IMR-90 (cell line): ENCODE measurements around the gene OGFR. TPM values are rescaled to one million over a fixed set of nuclear protein-coding genes. Genes with fewer than 3 reads are reported as not detected.

ENCODE experiments used
- ATAC-seq: fragments of 200-7000 bp; cut with Tn5 transposase; 2 replicates; pipeline ENCODE4 v1.9.1; 2020; ENCODE audit warnings: low read depth, mild to moderate bottlenecking, moderate library complexity
- BruUV-seq: library from RNA; stranded (reverse); fragments of 400-500 nt; replicated peaks from 2 replicates; lab custom pipeline; 2021; lab: Mats Ljungman, UMichigan
- CTCF ChIA-PET: fragments of 300-600 bp; formaldehyde crosslinking; extraction: SDS; loops from one replicate; lab custom pipeline; 2021; ENCODE audit warnings: antibody characterized with exemption; lab: Yijun Ruan, JAX
- POLR2A ChIA-PET: fragments of 300-600 bp; sonication (Branson Sonifier 250); formaldehyde crosslinking; loops from one replicate; lab custom pipeline; 2022; ENCODE audit warnings: antibody characterized with exemption; ENCODE audit not compliant: unreplicated experiment; lab: Charles Lee
- DNase-seq: peaks from one replicate; pipeline ENCODE4 v3.0.0; 2013
- H2AFZ ChIP-seq: replicated peaks from 2 replicates; pipeline ENCODE3; 2013; ENCODE audit warnings: low read length, mild to moderate bottlenecking; ENCODE audit not compliant: poor library complexity
- H2AK5ac ChIP-seq: 2 replicates; pipeline ENCODE4 v1.6.1; 2013; ENCODE audit warnings: low read depth, low read length, inconsistent platforms
- H2AK9ac ChIP-seq: replicated peaks from 2 replicates; pipeline ENCODE3; 2013; ENCODE audit warnings: mild to moderate bottlenecking, low read depth, low read length, moderate library complexity; ENCODE audit not compliant: poor library complexity
- H2BK120ac ChIP-seq: 2 replicates; pipeline ENCODE4 v1.6.1; 2013; ENCODE audit warnings: low read depth, low read length, inconsistent platforms
- H2BK15ac ChIP-seq: 3 replicates; pipeline ENCODE4 v1.6.1; 2013; ENCODE audit warnings: low read depth, low read length, inconsistent platforms
- H2BK20ac ChIP-seq: 2 replicates; pipeline ENCODE4 v1.6.1; 2013; ENCODE audit warnings: low read depth, mild to moderate bottlenecking, inconsistent platforms, low read length, moderate library complexity
- H2BK5ac ChIP-seq: 2 replicates; pipeline ENCODE4 v1.6.1; 2013; ENCODE audit warnings: mild to moderate bottlenecking, low read depth, low read length, inconsistent platforms; ENCODE audit not compliant: poor library complexity, severe bottlenecking
- H3K14ac ChIP-seq: replicated peaks from 2 replicates; pipeline ENCODE4 v1.6.1; 2013; ENCODE audit warnings: low read depth, low read length, inconsistent platforms
- H3K18ac ChIP-seq: 2 replicates; pipeline ENCODE4 v1.6.1; 2013; ENCODE audit warnings: low read depth, low read length, control low read depth
- H3K23ac ChIP-seq: 2 replicates; pipeline ENCODE4 v1.6.1; 2013; ENCODE audit warnings: low read depth, low read length, inconsistent platforms
- H3K27ac ChIP-seq: 2 replicates; pipeline ENCODE4 v1.5.1; 2013; ENCODE audit warnings: mild to moderate bottlenecking, control low read depth, low read length; ENCODE audit not compliant: insufficient read depth
- H3K27me3 ChIP-seq: 2 replicates; pipeline ENCODE4 v1.6.1; 2013; ENCODE audit warnings: low read length; ENCODE audit not compliant: control insufficient read depth, insufficient read depth
- H3K36me3 ChIP-seq: 2 replicates; pipeline ENCODE4 v1.6.1; 2013; ENCODE audit warnings: low read length, mixed read lengths; ENCODE audit not compliant: control insufficient read depth, insufficient read depth
- H3K4ac ChIP-seq: 2 replicates; pipeline ENCODE4 v1.6.1; 2013; ENCODE audit warnings: low read depth, low read length, inconsistent platforms
- H3K4me1 ChIP-seq: 2 replicates; pipeline ENCODE4 v1.6.1; 2013; ENCODE audit warnings: low read length, mixed read lengths; ENCODE audit not compliant: control insufficient read depth, insufficient read depth
- H3K4me2 ChIP-seq: 2 replicates; pipeline ENCODE4 v1.6.1; 2013; ENCODE audit warnings: low read depth, mild to moderate bottlenecking, control low read depth, low read length, moderate library complexity
- H3K4me3 ChIP-seq: 2 replicates; pipeline ENCODE4 v1.5.1; 2013; ENCODE audit warnings: low read depth, mild to moderate bottlenecking, control low read depth, low read length, moderate library complexity; ENCODE audit not compliant: insufficient read depth
- H3K56ac ChIP-seq: 2 replicates; pipeline ENCODE4 v1.6.1; 2013; ENCODE audit warnings: low read length, inconsistent platforms; ENCODE audit not compliant: insufficient read depth; ENCODE audit errors: extremely low read depth
- H3K79me1 ChIP-seq, 2 experiments: 2 replicates each; pipeline ENCODE4 v1.6.1; 2013; ENCODE audit warnings: low read length in 2 of 2, inconsistent platforms in 1 of 2, low read depth in 1 of 2
- H3K9ac ChIP-seq: 2 replicates; pipeline ENCODE4 v1.6.1; 2013; ENCODE audit warnings: low read depth, low read length, control low read depth
- H3K9me1 ChIP-seq: 2 replicates; pipeline ENCODE4 v1.6.1; 2013; ENCODE audit warnings: low read length, inconsistent platforms; ENCODE audit not compliant: insufficient read depth
- H3K9me3 ChIP-seq: 2 replicates; pipeline ENCODE4 v1.6.1; 2013; ENCODE audit warnings: low read length; ENCODE audit not compliant: control insufficient read depth, insufficient read depth
- H4K20me1 ChIP-seq: 2 replicates; pipeline ENCODE4 v1.6.1; 2013; ENCODE audit warnings: low read length, inconsistent platforms; ENCODE audit not compliant: insufficient read depth
- H4K5ac ChIP-seq: 2 replicates; pipeline ENCODE4 v1.6.1; 2013; ENCODE audit warnings: mild to moderate bottlenecking, low read depth, low read length, control low read depth
- H4K8ac ChIP-seq, 2 experiments: 2 replicates each; pipeline ENCODE4 v1.6.1; 2013; ENCODE audit warnings: low read depth in 2 of 2, low read length in 2 of 2, control low read depth in 1 of 2, inconsistent platforms in 1 of 2
- H4K91ac ChIP-seq: 2 replicates; pipeline ENCODE4 v1.6.1; 2013; ENCODE audit warnings: low read depth, low read length, inconsistent platforms; ENCODE audit not compliant: insufficient read depth
- BHLHE40 ChIP-seq: fragments of 150-350 bp; IDR thresholded peaks from 2 replicates; pipeline ENCODE4 v1.6.1; 2016; ENCODE audit warnings: mild to moderate bottlenecking, low read depth, low read length
- CEBPB ChIP-seq: IDR thresholded peaks from 2 replicates; pipeline ENCODE4 v1.6.1; 2012; ENCODE audit warnings: low read depth, low read length, improper control_type of control experiment
- CTCF ChIP-seq: conservative IDR thresholded peaks from 2 replicates; pipeline ENCODE4 v1.5.1; 2012; ENCODE audit warnings: mild to moderate bottlenecking, low read depth, low read length, improper control_type of control experiment
- FOS ChIP-seq: fragments of 150-350 bp; IDR thresholded peaks from 2 replicates; pipeline ENCODE4 v1.6.1; 2016; ENCODE audit warnings: low read depth, low read length
- MAFK ChIP-seq: IDR thresholded peaks from 2 replicates; pipeline ENCODE4 v1.6.1; 2012; ENCODE audit warnings: low read depth, low read length, improper control_type of control experiment
- MAZ ChIP-seq: IDR thresholded peaks from 2 replicates; pipeline ENCODE4 v1.6.1; 2012; ENCODE audit warnings: low read depth, mild to moderate bottlenecking, low read length, improper control_type of control experiment, moderate library complexity, borderline replicate concordance
- MXI1 ChIP-seq: IDR thresholded peaks from 2 replicates; pipeline ENCODE4 v1.6.1; 2012; ENCODE audit warnings: low read depth, mild to moderate bottlenecking, low read length, moderate library complexity, borderline replicate concordance
- NFE2L2 ChIP-seq: fragments of 150-350 bp; IDR thresholded peaks from 2 replicates; pipeline ENCODE4 v1.6.1; 2016; ENCODE audit warnings: low read depth, mild to moderate bottlenecking, low read length
- RCOR1 ChIP-seq: IDR thresholded peaks from 2 replicates; pipeline ENCODE4 v1.6.1; 2012; ENCODE audit warnings: mild to moderate bottlenecking, low read length, improper control_type of control experiment; ENCODE audit not compliant: insufficient replicate concordance
- SMC3 ChIP-seq: fragments of 150-350 bp; IDR thresholded peaks from 2 replicates; pipeline ENCODE4 v1.6.1; 2016; ENCODE audit warnings: low read depth, mild to moderate bottlenecking, antibody characterized with exemption, low read length, moderate library complexity
- USF2 ChIP-seq: fragments of 150-350 bp; IDR thresholded peaks from 2 replicates; pipeline ENCODE4 v1.6.1; 2017; ENCODE audit warnings: mild to moderate bottlenecking, antibody characterized with exemption, low read length, low read depth
- WGBS, 2 experiments: methylation state at CpG; one replicate each; pipeline versions ENCODE4 v1.1.5 to v1.1.7; 2013; ENCODE audit warnings: missing lambda C conversion rate in 2 of 2; ENCODE audit not compliant: insufficient read length in 1 of 2; ENCODE audit errors: extremely low coverage in 2 of 2; 5-methylcytosine and 5-hydroxymethylcytosine counted together
- dilution Hi-C: fragments of 300-500 bp; cut with HindIII; formaldehyde crosslinking; loops from one replicate; pipeline ENCODE4 v1.14.3; 2018; ENCODE audit warnings: low sequenced_read_pairs; ENCODE audit not compliant: unreplicated experiment
- in situ Hi-C: fragments of 300-500 bp; cut with MboI; formaldehyde crosslinking; loops from 3 replicates; pipeline ENCODE4 v1.14.3; 2019; ENCODE audit warnings: low sequenced_read_pairs, inconsistent platforms, mixed read lengths
- intact Hi-C: fragments of 100-400 bp; cut with micrococcal nuclease; formaldehyde crosslinking; loops from 2 replicates; pipeline ENCODE4 v1.10.0; 2022
- polyA plus RNA-seq, 3 experiments: library from polyadenylated mRNA; depleted of rRNA; stranded (reverse); fragments of >200 nt; gene quantifications; 2 replicates each; pipeline ENCODE4 v1.2.3, GENCODE V29; 2012; ENCODE audit warnings: low replicate concordance in 1 of 3
- total RNA-seq: library from RNA; depleted of rRNA; stranded (reverse); fragments of >200 nt; gene quantifications from 2 replicates; pipeline ENCODE4 v1.2.3, GENCODE V29; 2012
- TF ChIP-seq, protein P1 (sequence below): fragments of 150-350 bp; IDR thresholded peaks from 2 replicates; pipeline ENCODE4 v1.6.1; 2016; ENCODE audit warnings: low read depth, mild to moderate bottlenecking, low read length, moderate library complexity, borderline replicate concordance

Gene OGFR
- total and polyA plus RNA-seq, 2 of the 4 experiments (the other 2 are of a cell fraction) = 22.4 to 30.1 TPM

DNA sequence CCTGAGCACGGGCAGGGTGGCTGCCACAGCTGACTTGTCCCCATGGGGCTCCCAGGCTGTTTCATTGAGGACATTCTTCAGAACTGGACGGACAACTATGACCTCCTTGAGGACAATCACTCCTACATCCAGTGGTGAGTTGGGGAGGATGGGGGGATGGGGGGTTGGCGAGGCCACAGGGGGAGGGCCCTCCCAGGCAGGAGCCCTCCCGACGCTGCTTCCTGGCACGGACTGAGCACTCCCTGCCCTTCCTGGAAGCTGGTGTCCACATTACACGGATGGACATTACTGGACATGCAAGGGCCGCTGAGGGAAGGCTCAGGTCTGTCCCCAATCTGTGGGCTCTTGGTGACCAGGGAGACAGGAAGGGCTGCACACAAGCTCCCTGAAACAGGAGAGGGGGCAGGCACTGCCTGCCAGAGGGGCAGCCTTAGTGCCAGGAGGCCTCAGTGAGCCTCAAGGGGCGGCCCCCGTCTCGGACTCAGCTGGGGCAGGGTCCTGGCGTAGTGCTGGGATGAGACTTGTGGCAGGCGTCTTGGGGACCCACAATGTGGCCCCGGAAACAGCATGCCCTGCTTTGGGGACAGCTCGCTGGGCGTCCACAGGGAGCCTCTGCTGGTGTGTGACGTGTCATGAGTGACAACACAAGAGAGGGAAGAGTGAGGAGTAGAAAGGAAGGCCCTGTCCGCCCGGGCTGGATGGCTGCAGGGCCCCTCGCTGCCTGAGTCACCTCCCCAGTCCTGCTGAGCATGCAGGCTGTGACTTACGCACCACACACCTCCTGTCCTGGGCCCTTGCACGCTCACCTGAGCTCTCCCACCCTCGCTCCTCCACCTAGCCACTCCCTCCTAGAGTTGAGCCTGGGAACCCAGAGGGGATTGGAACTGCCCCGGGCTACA lies 5.1 kb downstream of the OGFR start (continued):
- no peak for TF ChIP-seq CEBPB

DNA sequence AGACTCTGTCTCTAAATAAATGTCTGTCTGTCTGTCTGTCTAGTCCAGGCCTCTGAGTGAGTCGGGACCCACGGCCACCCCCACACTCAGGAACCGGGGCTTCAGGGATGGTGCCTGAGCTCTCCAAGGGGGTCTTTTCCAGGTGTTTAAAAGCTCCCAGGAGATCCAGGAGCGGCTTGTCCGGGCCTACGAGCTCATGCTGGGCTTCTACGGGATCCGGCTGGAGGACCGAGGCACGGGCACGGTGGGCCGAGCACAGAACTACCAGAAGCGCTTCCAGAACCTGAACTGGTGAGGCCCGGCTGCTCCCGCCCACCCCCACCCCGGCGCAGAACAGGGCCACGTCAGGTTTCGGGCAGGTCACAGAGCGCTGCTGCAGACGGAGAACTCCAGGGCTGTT lies 6.7 kb downstream of the OGFR start:
- Histone ChIP-seq H4K91ac (no peak overlapping the region), H3K9ac (no peak overlapping the region), H2BK20ac (no peak overlapping the region), H3K23ac (no peak overlapping the region), H3K4me1 (peaks cover 9% of the 10 kb centered on the region), H2AFZ (no peak overlapping the region), H2BK5ac (no peak overlapping the region), H3K9me1 (no peaks in the 10 kb centered on the region), H2BK120ac (no peak overlapping the region), H3K9me3 (no peaks in the 10 kb centered on the region), H3K14ac (no peak overlapping the region), H3K36me3 (peaks cover 48% of the 10 kb centered on the region), H3K18ac (no peak overlapping the region), H3K79me1 (peaks cover 19 to 35% of the 10 kb centered on the region in 2 experiments), H4K20me1 (peaks cover 49% of the 10 kb centered on the region), H3K4me2 (no peak overlapping the region), H3K4ac (no peak overlapping the region), H3K27ac (no peak overlapping the region), H2BK15ac (no peak overlapping the region), H3K27me3 (peaks cover 9% of the 10 kb centered on the region), H2AK5ac (no peak overlapping the region), H3K56ac (no peak overlapping the region), H4K8ac (no peak overlapping the region), H4K5ac (no peak overlapping the region), H2AK9ac (no peak overlapping the region), H3K4me3 (no peak overlapping the region)
- no TSS peak for BruUV-seq
- 95% methylated on average over 9 of the region's 21 CpGs; no CpG with 5 or more reads in 1 of the 2 experiments for WGBS, 2 experiments
- dilution Hi-C loops (no loop called here), intact Hi-C loops (no loop called here), in situ Hi-C loops (no loop called here)
- DNase-seq (no peak), ATAC-seq (no peak)
- ChIA-PET POLR2A (no interaction called here), CTCF (no interaction called here)
- no peak for TF ChIP-seq CTCF
- TF ChIP-seq NFE2L2 = no peak
- no peak for TF ChIP-seq MAFK
- no peak for TF ChIP-seq RCOR1
- TF ChIP-seq USF2 = no peak
- TF ChIP-seq BHLHE40 = no peak
- TF ChIP-seq FOS = no peak
- TF ChIP-seq, protein P1, sequence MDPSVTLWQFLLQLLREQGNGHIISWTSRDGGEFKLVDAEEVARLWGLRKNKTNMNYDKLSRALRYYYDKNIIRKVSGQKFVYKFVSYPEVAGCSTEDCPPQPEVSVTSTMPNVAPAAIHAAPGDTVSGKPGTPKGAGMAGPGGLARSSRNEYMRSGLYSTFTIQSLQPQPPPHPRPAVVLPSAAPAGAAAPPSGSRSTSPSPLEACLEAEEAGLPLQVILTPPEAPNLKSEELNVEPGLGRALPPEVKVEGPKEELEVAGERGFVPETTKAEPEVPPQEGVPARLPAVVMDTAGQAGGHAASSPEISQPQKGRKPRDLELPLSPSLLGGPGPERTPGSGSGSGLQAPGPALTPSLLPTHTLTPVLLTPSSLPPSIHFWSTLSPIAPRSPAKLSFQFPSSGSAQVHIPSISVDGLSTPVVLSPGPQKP = no peak
- TF ChIP-seq CEBPB = no peak
- no peak for TF ChIP-seq SMC3
- no peak for TF ChIP-seq MAZ
- TF ChIP-seq MXI1 = no peak
